Hindlimb muscle (tissue), 1 donor: ENCODE data around the gene C15orf62. TPM values are rescaled to one million over a fixed set of nuclear protein-coding genes. Genes with fewer than 3 reads are reported as not detected.

Experiments
- DNase-seq: peaks from one replicate; pipeline ENCODE4 v3.0.0-alpha.2; 2013
- polyA plus RNA-seq: library from polyadenylated mRNA; unstranded; fragments of 120-200 nt; gene quantifications from one replicate; pipeline ENCODE4 v1.2.1, GENCODE V29; 2013; ENCODE audit not compliant: insufficient read length

Gene C15orf62
- polyA plus RNA-seq, 1 donor: 1.4 TPM

DNA sequence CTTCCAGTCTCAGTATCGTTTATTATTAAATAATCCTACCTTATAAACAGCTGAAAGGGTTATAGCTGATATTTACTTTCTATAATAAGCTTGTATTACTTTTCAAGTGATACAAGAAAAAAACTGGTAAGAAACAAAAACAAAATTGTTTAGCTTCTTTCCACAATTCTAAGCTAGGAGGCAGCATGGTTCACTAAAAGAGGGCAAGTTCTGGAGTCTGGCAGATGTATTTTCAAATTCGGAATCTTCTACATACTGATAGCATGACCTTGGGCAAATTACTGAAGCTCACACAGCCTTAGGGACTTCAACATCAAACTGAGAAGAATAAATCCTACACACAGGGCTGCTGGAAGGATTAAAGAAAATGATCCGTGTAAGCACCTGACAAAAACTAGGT is 15.4 kb downstream of the C15orf62 start:
- no peak for DNase-seq

DNA sequence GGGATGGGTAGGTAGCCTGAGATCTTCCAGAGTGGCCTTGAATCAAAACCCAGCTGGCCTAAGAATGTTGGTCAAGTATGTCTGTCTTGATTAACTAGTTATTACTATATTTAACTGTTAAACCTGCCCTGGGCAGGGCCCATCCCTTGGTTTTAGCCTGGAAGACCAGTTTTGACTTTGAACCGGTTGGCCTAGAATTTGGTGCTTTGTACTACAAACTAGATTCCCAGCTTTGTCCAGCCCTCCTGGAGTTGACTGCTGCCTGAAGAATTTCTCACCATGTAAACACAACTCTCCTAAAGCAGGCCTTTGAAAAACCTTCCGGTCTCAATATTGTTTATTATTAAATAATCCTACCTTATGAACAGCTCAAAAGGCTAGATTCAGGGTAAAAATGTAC is 16.0 kb downstream of the C15orf62 start:
- no peak for DNase-seq

DNA sequence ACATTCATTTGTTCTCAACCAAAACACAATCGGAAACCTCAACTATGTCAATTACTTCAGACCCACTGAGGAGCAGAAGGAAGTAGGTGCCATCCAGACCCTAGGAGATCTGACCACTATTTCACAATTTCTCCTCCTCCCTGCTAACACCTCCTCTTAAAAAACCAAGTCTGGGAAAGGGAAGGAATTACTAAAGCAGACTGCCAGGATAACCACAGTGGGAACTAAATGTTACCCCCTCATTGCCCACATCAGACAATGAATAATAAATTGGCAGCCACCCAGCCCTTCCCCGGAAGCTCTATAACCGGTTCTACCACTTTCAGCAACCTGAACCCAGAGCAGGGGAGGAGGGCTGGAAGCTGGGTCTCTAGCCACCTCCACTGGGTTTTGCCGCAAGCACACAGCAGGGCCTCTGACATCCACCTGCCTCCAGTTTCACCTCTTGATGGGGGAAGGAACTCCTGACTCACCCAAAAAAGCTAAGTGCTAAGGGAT is 17.6 kb downstream of the C15orf62 start:
- no peak for DNase-seq

DNA sequence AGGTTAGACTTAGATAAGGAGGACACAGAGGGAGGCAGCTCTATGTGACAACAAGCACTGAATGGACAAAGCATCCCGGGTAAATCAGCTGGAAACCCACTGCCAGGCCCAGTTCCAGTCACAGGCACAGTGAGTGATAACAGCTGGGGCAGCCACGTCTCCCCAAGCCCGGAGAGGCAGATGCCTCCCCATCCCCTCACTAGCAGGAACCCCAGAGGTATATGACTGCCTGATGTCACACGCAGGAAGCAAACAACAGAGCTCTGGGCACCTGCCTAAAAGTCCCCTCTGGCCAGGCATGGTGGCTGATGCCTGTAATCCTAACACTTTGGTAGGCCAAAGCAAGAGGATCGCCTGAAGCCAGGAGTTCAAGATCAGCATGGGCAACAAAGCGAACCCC is 18.2 kb downstream of the C15orf62 start:
- DNase-seq: no peak

DNA sequence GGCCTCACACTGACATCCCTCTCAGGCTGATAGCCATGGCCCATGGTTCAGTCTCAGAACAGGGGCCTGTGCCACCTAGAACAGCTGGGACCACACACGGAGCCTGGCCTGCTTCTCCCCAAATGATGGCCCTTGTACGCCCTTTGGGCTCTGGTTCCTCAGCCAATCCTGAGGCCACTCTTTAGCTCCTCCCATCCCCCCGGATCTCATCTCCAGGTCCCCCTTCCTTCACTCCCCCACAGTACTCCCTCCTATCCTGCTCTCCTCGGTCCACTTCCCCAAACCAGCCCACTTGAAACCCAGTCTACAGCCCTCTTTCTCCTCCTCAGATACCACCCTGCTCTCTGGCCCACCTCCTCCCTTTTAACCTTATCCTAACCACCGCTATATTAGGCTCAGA is 19.3 kb downstream of the C15orf62 start:
- no peak for DNase-seq

DNA sequence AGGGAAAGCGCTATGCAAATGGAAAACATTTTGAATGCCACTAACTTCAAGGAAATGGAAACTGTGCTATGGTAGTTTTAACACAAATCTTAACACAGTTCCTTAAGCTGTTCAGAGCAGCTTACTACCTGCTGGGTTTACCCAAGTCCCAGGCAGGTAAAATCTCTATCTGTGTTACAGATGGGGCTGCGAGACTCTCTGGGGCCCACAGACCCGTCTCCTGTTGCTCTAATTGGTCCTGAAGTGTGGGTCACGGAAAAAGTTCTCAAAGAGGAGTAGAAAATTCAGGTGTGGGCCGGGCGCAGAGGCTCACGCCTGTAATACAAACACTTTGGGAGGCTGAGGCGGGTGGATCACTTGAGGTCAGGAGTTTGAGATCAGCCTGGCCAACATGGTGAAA is 20.2 kb downstream of the C15orf62 start:
- no peak for DNase-seq

DNA sequence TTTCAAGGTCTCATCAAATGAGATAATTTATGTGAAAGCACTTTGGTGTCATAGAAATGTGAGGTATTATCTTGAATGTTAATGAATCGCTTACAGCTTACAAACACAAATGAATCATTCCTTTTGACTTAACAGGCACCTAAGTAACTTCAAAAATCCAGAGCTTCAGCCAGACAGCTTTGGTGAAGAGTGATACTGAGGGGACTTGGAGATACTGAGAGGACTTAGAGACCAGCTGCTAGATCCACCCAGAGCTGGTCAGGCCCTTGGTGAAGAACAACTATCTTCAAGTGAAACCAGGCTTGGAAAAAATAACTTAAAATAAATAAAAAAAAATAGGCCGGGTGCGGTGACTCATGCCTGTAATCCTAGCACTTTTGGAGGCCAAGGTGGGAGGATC is 20.9 kb downstream of the C15orf62 start:
- DNase-seq: no peak

DNA sequence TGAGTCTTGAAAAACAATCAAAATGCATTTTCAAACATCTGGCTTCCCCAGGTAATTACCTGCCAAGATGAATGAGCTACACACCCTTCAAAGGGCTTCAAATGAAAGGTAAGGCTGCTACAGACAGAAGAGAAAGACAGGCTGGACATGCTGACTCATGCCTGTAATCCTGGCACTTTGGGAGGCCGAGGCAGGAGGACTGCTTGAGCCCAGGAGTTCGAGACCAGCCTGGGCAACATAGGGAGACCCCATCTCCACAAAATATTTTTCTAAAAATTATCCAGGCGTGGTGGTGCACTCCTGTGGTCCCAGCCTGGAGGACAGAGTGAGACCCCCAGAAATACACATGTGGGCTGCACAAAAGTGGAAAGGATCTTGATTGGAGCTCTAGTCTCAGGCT is 22.6 kb downstream of the C15orf62 start:
- DNase-seq: no peak

DNA sequence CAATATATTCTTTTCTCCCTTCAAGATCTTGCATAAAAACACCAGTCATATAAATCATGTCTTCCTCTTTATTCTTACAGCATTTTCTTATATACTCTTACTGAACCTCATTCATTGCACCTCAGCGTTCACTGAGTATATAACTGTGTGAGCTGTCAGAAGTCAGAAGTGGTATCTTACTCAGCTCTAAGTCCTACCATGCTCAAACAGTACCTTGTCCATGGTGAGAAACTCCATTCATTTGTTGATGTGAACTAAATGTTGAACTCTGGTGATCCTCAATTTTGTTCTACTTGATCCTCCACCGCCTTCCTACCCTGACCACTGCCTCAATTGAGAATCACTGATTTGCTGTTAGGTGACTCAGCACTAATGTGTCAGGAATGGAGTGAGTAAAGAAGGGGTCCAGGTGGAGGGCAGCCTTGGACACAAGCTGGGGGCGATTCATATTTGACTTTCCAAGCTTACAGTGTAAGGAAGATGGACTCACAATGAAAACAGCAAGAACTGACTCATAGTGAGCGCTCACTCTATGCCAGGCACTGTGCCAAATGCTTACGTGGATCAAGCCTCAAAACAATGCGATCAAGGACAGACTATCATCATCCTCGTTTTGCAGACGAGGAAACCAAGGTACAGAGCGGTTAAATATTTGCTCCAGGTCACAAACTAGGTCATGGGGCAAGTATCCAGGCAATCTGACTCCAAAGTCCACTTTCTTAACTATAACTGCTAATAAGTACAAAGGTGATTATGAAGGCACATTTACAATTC is 23.6 kb downstream of the C15orf62 start:
- no peak for DNase-seq

DNA sequence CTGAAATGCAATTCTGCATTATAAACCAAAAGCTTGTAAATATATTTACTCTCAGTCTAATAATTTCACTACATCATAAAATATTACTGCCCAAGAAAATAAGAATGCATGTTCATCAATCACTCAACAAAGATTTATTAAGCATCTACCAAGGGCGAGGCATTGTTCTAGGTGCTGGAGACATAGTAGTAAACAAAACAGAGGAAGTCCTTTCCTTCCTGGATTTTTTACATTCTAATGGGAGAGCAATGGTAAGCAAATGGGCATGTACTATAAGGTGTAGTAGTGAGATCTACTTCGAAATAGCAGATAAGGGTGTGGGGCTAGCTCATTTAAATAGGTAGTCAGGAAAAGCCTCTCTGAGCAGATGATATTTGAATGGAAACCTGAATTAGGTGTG is 26.3 kb downstream of the C15orf62 start:
- DNase-seq: no peak

DNA sequence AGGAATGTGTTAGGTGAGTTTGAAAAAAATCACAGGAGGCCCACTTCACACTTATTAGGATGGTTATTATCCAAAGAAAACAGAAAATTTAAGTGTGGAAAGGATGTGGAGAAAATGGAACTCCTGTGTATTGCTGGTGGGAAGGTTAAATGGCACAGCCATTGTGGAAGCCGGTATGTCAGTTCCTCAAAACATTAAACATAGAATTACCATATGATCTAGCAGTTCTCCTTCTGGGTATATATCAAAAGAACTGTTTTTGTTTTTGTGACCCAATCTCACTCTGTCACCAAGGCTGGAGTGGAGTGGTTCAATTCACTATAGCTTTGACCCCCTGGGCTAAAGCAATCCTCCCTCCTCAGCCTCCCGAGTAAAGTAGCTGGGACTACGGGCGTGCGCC is 26.7 kb downstream of the C15orf62 start:
- DNase-seq: no peak

DNA sequence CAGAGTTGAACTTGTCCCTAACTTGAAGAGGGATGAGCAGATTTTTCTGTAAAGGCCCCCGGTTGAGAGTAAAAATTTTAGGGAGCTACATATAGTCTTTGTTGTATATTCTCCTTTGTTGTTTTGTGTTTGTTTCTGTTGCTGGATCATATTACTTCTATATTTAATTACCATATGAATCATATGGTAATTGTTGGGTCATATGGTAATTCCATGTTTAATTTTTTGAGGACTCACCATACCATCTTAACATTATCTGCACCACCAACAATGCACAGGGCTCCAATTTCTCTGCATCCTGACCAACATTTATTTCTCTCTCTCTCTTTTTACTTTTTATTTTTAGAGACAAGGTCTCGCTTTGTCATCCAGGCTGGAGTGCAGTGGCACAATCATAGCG is 29.7 kb downstream of the C15orf62 start:
- no peak for DNase-seq

DNA sequence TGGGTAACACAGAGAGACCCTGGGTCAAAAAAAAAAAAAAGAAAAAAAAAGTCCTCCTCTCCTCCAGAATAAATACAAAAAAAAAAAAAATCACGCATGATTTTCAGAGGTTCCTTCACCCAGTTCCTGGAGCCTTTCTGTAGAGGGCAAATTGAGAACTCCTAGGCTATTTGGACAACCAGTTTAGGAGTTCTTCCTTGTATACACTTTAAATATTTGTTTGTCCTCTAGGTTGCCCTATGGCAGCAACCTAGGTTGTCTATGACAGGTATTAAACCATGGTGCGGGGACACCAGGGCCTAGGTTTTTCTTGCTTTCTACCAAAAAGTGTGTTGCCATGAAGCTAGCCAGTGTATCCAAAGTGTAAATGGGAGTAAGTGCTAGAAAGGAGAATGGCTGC is 33.3 kb downstream of the C15orf62 start:
- no peak for DNase-seq

DNA sequence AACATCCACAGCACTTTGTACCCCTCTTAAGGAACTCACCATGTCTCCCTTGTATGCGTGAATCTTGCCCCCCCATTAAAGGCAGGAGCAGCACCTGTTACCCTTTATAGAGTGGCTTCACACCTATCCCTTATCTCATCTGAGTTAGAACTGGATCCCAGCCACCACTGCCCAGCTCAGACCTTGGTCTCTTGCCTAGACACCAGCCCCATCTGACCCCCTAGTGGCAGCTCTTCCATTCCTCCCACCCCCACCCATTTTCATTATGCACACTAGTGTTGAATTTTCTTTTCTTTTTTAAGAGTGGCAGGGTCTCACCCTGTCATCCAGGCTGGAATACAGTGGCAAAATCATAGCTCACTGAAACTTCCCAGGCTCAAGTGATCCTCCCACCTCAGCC is 33.9 kb downstream of the C15orf62 start:
- DNase-seq: no peak

DNA sequence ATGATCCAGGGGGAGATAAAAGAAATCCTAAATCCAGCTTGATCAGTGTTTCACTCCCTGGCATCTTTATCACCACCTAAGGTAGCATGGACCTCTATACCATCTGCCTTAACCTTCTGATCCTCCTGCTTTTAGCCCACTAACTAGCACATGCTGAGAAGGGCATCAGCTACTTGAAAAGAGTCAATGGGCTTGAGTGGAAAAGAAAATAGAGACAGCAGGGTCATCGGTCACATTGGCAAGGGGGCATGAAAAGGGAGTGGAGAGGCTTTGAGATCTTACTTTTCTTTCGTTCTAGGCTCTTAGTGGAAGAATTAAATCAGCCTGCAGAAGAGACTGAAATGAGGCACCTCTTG is 36.9 kb downstream of the C15orf62 start:
- no peak for DNase-seq

DNA sequence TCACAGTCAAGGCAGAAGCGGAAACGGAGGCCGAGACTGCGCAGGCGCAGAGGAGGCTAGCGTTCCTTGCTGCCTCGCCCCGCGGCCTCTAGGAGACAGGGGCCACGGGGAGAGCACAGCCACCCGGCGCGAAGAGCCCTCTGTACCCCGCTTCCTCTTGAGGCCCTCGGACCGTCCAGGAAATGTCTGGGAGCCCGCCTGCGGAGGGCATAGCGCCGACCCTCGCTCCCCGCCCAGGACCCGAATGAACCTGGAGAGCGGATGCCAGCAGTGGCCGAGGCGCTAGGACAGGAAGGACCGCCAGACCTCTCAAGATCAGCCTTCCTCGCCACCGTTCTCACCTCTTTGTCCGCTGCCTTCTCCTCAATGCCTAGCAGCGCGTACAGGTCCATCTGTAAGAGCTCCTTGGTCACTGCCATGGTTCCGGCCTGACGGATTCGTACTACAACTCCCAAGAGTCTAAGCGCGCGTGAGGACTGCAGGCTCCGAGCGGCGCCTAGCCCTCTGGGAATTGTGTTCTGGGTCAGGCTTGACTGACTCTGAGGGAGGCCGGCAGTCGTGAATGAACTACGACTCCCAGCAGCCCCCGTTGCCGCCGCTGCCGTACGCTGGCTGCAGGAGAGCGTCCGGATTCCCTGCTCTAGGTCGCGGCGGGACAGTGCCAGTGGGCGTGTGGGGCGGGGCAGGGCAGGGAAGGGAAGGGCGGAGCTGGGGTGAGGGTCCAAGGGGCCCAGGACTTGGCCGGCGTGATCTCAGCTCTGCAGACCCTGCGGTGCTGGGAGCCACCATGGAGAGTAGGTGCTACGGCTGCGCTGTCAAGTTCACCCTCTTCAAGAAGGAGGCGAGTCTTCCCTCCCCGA is 37.5 kb downstream of the C15orf62 start, which contains the start of the genes DNAJC17 and ZFYVE19:
Gene DNAJC17 (minus strand): TSS at position 446 of the 860 bp plus-strand sequence. CDS start 27 bp downstream, at position 419.
Gene ZFYVE19 (plus strand): TSS at position 62 of the 860 bp plus-strand sequence. CDS start 501 bp downstream, at position 563.
- peak; percentile 99 for DNase-seq

DNA sequence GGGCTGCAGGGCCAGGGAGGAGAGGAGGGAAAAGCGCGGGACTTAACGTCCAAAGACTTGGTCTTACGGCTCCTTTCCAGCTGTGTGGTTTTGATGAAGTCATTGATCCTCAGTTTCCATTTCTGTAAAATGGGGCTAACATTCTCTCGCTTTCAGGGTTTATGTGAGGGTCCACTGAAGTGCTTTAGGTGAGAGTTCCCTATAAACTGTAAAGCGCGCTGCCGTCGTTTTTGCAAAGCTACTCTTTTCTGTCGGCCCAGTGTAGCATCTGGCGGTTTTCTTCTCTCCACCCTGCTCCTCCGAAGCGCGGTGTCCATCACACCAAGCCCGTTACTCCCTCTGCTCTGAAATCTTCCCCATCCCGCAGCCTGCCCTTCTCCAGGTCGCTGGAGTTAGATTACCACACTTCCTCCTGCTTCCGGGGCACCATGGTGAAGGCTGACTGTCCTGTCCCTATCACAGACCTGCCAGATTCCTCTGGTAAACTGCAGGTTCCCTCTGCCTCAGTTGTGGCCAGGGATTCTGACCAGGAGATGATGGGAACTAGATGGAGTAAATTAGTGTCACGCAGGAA is 38.2 kb downstream of the C15orf62 start:
- DNase-seq: no peak

DNA sequence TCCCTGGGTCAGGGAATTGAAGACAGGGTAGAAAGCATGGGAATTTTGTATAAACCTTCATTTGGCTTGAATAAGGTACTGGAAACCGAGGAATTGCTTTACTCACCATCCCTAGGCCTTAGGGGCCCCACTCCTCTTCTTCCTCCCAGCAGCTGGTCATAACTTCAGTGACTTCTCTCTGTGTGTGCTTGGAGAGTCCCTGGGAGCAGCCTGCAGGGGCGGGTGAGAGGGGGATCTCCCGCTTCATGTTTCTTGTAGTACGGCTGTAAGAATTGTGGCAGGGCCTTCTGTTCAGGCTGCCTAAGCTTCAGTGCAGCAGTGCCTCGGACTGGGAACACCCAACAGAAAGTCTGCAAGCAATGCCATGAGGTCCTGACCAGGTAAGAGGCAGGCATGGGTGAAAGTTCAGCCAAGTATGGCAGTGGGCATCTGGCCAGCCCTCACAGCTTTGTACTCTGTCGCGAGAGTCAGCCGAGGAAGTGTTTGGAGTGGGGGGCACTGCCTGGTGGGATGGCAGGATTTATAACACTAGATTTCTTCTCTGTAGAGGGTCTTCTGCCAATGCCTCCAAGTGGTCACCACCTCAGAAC is 39.2 kb downstream of the C15orf62 start:
- no peak for DNase-seq

DNA sequence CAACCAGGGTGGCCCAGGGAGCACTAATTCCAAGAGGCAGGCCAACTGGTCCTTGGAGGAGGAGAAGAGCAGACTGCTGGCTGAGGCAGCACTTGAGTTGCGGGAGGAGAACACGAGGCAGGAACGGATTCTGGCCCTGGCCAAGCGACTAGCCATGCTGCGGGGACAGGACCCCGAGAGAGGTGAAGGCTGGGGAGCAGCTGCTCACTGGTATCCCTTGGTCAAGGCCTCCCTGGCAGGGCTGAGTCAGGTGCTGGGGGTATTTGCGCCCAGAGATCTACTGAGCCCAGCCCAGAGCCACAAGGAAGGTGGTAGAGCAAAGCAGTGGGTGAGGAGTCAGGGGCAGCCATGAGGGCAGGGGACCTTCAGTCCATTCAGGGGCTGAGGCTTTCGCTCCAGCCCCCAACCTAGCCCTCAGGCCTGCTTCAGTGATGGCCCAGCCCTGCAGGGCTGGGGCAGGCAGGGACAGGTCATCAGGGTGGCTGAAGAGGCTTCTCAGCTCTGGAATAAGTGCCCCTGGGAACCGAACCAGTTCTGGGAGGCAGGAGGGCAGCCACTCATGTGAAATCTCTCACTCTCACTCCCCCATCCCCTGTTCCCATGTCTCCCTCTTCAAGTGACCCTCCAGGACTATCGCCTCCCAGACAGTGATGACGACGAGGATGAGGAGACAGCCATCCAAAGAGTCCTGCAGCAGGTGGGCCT is 43.1 kb downstream of the C15orf62 start:
- no peak for DNase-seq

DNA sequence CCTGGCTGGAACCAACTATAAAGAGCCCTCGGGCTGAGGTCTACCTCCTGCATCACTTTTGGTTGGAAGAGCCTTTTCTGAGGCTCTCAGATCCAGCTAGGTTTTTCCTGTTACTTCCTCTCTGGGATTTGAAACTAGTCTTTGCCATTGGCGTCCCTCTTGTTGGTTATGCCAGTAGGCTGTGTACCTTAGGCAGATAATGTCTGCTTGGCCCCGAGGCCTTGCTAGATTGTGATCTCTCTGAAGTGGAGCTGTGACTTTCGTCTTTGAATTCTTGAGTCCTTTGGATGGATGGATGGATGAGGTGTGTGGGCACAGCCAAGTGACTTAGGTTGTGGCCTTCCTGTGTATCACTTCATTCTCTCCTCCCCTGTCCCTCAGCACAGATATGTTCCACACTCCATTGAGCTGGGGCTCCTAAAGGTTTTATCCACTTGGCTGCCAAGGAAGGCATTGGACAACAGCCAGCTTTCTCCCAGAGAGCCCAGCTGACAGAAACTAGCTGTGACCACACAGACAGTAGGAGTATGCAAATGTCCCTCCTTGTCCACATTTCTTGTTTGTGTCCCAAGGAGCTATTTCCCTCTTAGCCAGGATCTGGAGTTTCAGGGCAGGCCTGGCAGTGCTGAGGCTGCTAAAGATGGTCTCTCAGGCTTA is 45.4 kb downstream of the C15orf62 start:
- no peak for DNase-seq

DNA sequence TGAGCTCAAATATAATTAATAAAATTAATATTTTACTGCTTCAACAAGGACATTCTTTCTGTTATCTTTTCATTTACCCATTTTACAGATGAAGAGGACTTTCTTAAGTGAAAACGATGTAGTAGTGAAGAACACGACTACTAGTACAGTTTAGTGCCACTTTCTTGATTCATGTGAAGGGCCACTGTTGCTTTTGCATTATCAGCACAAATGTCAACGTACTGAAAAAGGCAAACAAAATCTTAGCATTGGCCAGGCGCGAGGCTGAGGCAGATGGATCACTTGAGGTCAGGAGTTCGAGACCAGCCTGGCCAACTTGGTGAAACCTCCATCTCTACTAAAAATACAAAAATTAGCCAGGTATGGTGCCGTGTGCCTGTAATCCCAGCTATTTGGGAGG is 49.3 kb downstream of the C15orf62 start:
- DNase-seq: no peak

DNA sequence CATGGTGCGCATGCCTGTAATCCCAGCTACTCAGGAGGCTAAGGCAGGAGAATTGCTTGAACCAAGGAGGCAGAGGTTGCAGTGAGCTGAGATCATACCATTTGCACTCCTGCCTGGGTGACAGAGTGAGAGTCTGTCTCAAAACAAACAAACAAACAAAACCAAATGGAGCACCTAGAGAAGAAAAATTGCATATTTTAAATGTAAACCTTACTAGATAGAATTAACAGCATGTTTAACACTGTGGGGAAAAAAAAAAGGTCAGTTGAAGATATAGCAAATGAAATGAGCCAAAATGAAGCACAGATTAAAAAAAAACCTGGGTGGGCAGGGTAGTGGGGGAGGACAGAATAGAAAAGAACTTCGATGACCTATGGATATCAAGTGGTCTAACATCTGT is 51.4 kb downstream of the C15orf62 start:
- no peak for DNase-seq
